ENCODE measurements around the gene GRM1. TPM values are rescaled to one million over a fixed set of nuclear protein-coding genes. Genes with fewer than 3 reads are reported as not detected.

The GRM1 gene
- total and polyA plus RNA-seq, 2 donors (not counting 1 experiment from before 2014, with no cell fraction given), result 0.17 TPM; not detected in 1

GRCh38 chr6:146470091-146470770 lies 441.4 kb downstream of the GRM1 start:
- no peak for DNase-seq (ENCODE audit: low read depth in 2 of 2)
- H3K4me1 ChIP-seq (ENCODE audit: control insufficient read depth, extremely low read depth, insufficient read depth, low read length), result no peaks in the 10 kb centered on the region
- H3K27me3 ChIP-seq (ENCODE audit: control insufficient read depth, insufficient read depth, low read length), result no peaks in the 10 kb centered on the region
- no peak overlapping the region for H3K9ac ChIP-seq (ENCODE audit: insufficient read depth, low read length)
- no peaks in the 10 kb centered on the region for H3K9me3 ChIP-seq (ENCODE audit: control insufficient read depth, insufficient read depth, low read depth, low read length)
- no peak overlapping the region for H3K4me2 ChIP-seq (ENCODE audit: extremely low read depth, insufficient read depth, low read length)
- no peaks in the 10 kb centered on the region for H4K20me1 ChIP-seq (ENCODE audit: control insufficient read depth, extremely low read depth, insufficient read depth, low read length)
- H3K27ac ChIP-seq (ENCODE audit: insufficient read depth, low read length), result no peak overlapping the region
- no peak for TF ChIP-seq EZH2 (IDR thresholded peaks at IDR 0.05; ENCODE audit: low read length, missing control alignments)
- no peak for TF ChIP-seq CTCF (conservative IDR thresholded peaks at IDR 0.05 in 1 of 2, IDR thresholded peaks at IDR 0.05 in 1 of 2; ENCODE audit: low read depth in 1 of 2, low read length in 2 of 2)
- H2AFZ ChIP-seq (ENCODE audit: low read length), result no peak overlapping the region
- H3K4me3 ChIP-seq (replicated peaks in 1 of 4; ENCODE audit: control extremely low read depth in 1 of 4, insufficient read depth in 1 of 4, low read depth in 3 of 4, low read length in 4 of 4), result no peak overlapping the region
- H3K79me2 ChIP-seq (ENCODE audit: control insufficient read depth, insufficient read depth, low read length), result no peaks in the 10 kb centered on the region
- no peaks in the 10 kb centered on the region for H3K36me3 ChIP-seq (ENCODE audit: control insufficient read depth, insufficient read depth, low read length)

GRCh38 chr6:146472918-146473317 lies 444.1 kb downstream of the GRM1 start:
- no peaks in the 10 kb centered on the region for H3K4me1 ChIP-seq (ENCODE audit: control insufficient read depth, extremely low read depth, insufficient read depth, low read length)
- H3K79me2 ChIP-seq (ENCODE audit: control insufficient read depth, insufficient read depth, low read length), result no peaks in the 10 kb centered on the region
- H2AFZ ChIP-seq (ENCODE audit: low read length), result no peak overlapping the region
- H3K9ac ChIP-seq (ENCODE audit: insufficient read depth, low read length), result no peak overlapping the region
- no peaks in the 10 kb centered on the region for H4K20me1 ChIP-seq (ENCODE audit: control insufficient read depth, extremely low read depth, insufficient read depth, low read length)
- no peak for DNase-seq (ENCODE audit: low read depth in 2 of 2)
- no peak overlapping the region for H3K4me2 ChIP-seq (ENCODE audit: extremely low read depth, insufficient read depth, low read length)
- no peaks in the 10 kb centered on the region for H3K36me3 ChIP-seq (ENCODE audit: control insufficient read depth, insufficient read depth, low read length)
- H3K27ac ChIP-seq (ENCODE audit: insufficient read depth, low read length), result no peak overlapping the region
- no peak overlapping the region for H3K4me3 ChIP-seq (replicated peaks in 1 of 4; ENCODE audit: control extremely low read depth in 1 of 4, insufficient read depth in 1 of 4, low read depth in 3 of 4, low read length in 4 of 4)
- TF ChIP-seq CTCF (conservative IDR thresholded peaks at IDR 0.05 in 1 of 2, IDR thresholded peaks at IDR 0.05 in 1 of 2; ENCODE audit: low read depth in 1 of 2, low read length in 2 of 2) (no peak), EZH2 (IDR thresholded peaks at IDR 0.05; ENCODE audit: low read length, missing control alignments) (no peak)
- no peaks in the 10 kb centered on the region for H3K27me3 ChIP-seq (ENCODE audit: control insufficient read depth, insufficient read depth, low read length)
- H3K9me3 ChIP-seq (ENCODE audit: control insufficient read depth, insufficient read depth, low read depth, low read length), result no peaks in the 10 kb centered on the region

GRCh38 chr6:146481527-146481926 lies 452.7 kb downstream of the GRM1 start:
- H3K27ac ChIP-seq (ENCODE audit: insufficient read depth, low read length), result no peak overlapping the region
- H2AFZ ChIP-seq (ENCODE audit: low read length), result no peak overlapping the region
- H4K20me1 ChIP-seq (ENCODE audit: control insufficient read depth, extremely low read depth, insufficient read depth, low read length), result no peaks in the 10 kb centered on the region
- no peaks in the 10 kb centered on the region for H3K36me3 ChIP-seq (ENCODE audit: control insufficient read depth, insufficient read depth, low read length)
- no peak overlapping the region for H3K4me2 ChIP-seq (ENCODE audit: extremely low read depth, insufficient read depth, low read length)
- TF ChIP-seq EZH2 (IDR thresholded peaks at IDR 0.05; ENCODE audit: low read length, missing control alignments), result no peak
- TF ChIP-seq CTCF (conservative IDR thresholded peaks at IDR 0.05 in 1 of 2, IDR thresholded peaks at IDR 0.05 in 1 of 2; ENCODE audit: low read depth in 1 of 2, low read length in 2 of 2), result no peak
- H3K79me2 ChIP-seq (ENCODE audit: control insufficient read depth, insufficient read depth, low read length), result no peaks in the 10 kb centered on the region
- no peak overlapping the region for H3K9ac ChIP-seq (ENCODE audit: insufficient read depth, low read length)
- no peaks in the 10 kb centered on the region for H3K27me3 ChIP-seq (ENCODE audit: control insufficient read depth, insufficient read depth, low read length)
- H3K4me3 ChIP-seq (replicated peaks in 1 of 4; ENCODE audit: control extremely low read depth in 1 of 4, insufficient read depth in 1 of 4, low read depth in 3 of 4, low read length in 4 of 4), result no peak overlapping the region
- H3K9me3 ChIP-seq (ENCODE audit: control insufficient read depth, insufficient read depth, low read depth, low read length), result no peaks in the 10 kb centered on the region
- H3K4me1 ChIP-seq (ENCODE audit: control insufficient read depth, extremely low read depth, insufficient read depth, low read length), result no peaks in the 10 kb centered on the region
- DNase-seq (ENCODE audit: low read depth in 2 of 2), result no peak
